Naive thymus-derived CD4-positive, alpha-beta T cell (primary cell): Measurements from ENCODE around the gene OR8B3. TPM values are rescaled to one million over a fixed set of nuclear protein-coding genes. Genes with fewer than 3 reads are reported as not detected.

Source experiments
- ATAC-seq: fragments of 150-1000 bp; cut with Tn5 transposase; 2 replicates; pipeline ENCODE4 v1.10.0; 2021; ENCODE audit warnings: mild to moderate bottlenecking, moderate library complexity
- CTCF ChIA-PET: fragments of 350-600 bp; sonication (Branson Sonifier 250); formaldehyde crosslinking; loops from one replicate; lab custom pipeline; 2021; ENCODE audit warnings: antibody characterized with exemption; lab: Charles Lee
- POLR2A ChIA-PET: fragments of 350-600 bp; sonication (Branson Sonifier 250); formaldehyde crosslinking; loops from one replicate; lab custom pipeline; 2021; ENCODE audit warnings: antibody characterized with exemption, inconsistent platforms; lab: Charles Lee
- DNase-seq, 9 donors: peaks; one replicate each; pipeline versions ENCODE4 v3.0.0 to v3.0.0-alpha.2; 2020 to 2022; ENCODE audit warnings: mixed read lengths in 1 of 9
- H3K27ac ChIP-seq: one replicate; pipeline ENCODE4 v1.7.0; 2013; ENCODE audit warnings: mild to moderate bottlenecking, low read depth, low read length, moderate library complexity
- H3K27me3 ChIP-seq, 2 donors: one replicate each; pipeline ENCODE4 v1.7.0; 2013; ENCODE audit warnings: low read length in 2 of 2, mild to moderate bottlenecking in 2 of 2, moderate library complexity in 2 of 2; ENCODE audit not compliant: control insufficient read depth in 2 of 2, insufficient read depth in 2 of 2
- H3K36me3 ChIP-seq, 3 experiments: 1 replicate in 2 of 3; 2 replicates in 1 of 3; pipeline ENCODE4 v1.7.0; 2013; ENCODE audit warnings: low read length in 3 of 3, mild to moderate bottlenecking in 3 of 3, moderate library complexity in 1 of 3; ENCODE audit not compliant: insufficient read depth in 3 of 3, control insufficient read depth in 2 of 3
- H3K4me1 ChIP-seq, 2 donors: one replicate each; pipeline ENCODE4 v1.7.0; 2013; ENCODE audit warnings: low read length in 2 of 2, mild to moderate bottlenecking in 2 of 2, moderate library complexity in 1 of 2; ENCODE audit not compliant: control insufficient read depth in 2 of 2, insufficient read depth in 2 of 2
- H3K4me3 ChIP-seq: 2 replicates; pipeline ENCODE4 v1.7.0; 2013; ENCODE audit warnings: mild to moderate bottlenecking, low read length
- H3K9me3 ChIP-seq, 3 experiments: 1 replicate in 2 of 3; 2 replicates in 1 of 3; pipeline ENCODE4 v1.7.0; 2013; ENCODE audit warnings: low read length in 3 of 3; ENCODE audit not compliant: control insufficient read depth in 2 of 3
- H3K27ac Mint-ChIP-seq, 9 donors: one replicate each; pipeline ENCODE4 v1.8.0; 2020 to 2022; ENCODE audit warnings: mixed read lengths in 9 of 9, mild to moderate bottlenecking in 8 of 9, moderate library complexity in 5 of 9, inconsistent platforms in 2 of 9
- H3K27me3 Mint-ChIP-seq, 5 donors: one replicate each; pipeline ENCODE4 v1.8.0; 2021 to 2022; ENCODE audit warnings: mixed read lengths in 5 of 5, mild to moderate bottlenecking in 1 of 5
- H3K36me3 Mint-ChIP-seq, 5 donors: one replicate each; pipeline ENCODE4 v1.8.0; 2020 to 2022; ENCODE audit warnings: mixed read lengths in 5 of 5, mild to moderate bottlenecking in 3 of 5, inconsistent platforms in 1 of 5
- H3K4me1 Mint-ChIP-seq, 7 donors: one replicate each; pipeline ENCODE4 v1.8.0; 2020 to 2022; ENCODE audit warnings: mixed read lengths in 7 of 7, mild to moderate bottlenecking in 3 of 7, inconsistent platforms in 1 of 7
- H3K4me3 Mint-ChIP-seq, 10 donors: one replicate each; pipeline ENCODE4 v1.8.0; 2020 to 2022; ENCODE audit warnings: mild to moderate bottlenecking in 10 of 10, mixed read lengths in 10 of 10, moderate library complexity in 6 of 10, inconsistent platforms in 2 of 10
- H3K9me3 Mint-ChIP-seq, 11 donors: one replicate each; pipeline ENCODE4 v1.8.0; 2020 to 2022; ENCODE audit warnings: mixed read lengths in 11 of 11, mild to moderate bottlenecking in 4 of 11, inconsistent platforms in 1 of 11, moderate library complexity in 1 of 11
- intact Hi-C, 2 donors: fragments of 100-400 bp; cut with micrococcal nuclease; formaldehyde crosslinking; loops; one replicate each; pipeline ENCODE4 v1.15.1; 2023
- polyA plus RNA-seq, 2 donors: library from polyadenylated mRNA; unstranded; fragments of 300-500 nt; fragmentation: Illumina TruSeq; gene quantifications; one replicate each; pipeline ENCODE4 v1.2.3, GENCODE V29; 2021
- total RNA-seq, 6 experiments: library from RNA in 5 of 6; stranded (reverse) in 5 of 6; gene quantifications; 1 replicate in 5 of 6; 2 replicates in 1 of 6; pipeline ENCODE4 v1.2.3 and lab custom pipeline; 2021 to 2026

Gene OR8B3, protein sequence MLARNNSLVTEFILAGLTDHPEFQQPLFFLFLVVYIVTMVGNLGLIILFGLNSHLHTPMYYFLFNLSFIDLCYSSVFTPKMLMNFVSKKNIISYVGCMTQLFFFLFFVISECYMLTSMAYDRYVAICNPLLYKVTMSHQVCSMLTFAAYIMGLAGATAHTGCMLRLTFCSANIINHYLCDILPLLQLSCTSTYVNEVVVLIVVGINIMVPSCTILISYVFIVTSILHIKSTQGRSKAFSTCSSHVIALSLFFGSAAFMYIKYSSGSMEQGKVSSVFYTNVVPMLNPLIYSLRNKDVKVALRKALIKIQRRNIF
- not detected for total RNA-seq
- not detected for polyA plus RNA-seq
- total RNA-seq (lab: John Stamatoyannopoulos, UW), result not detected

DNA sequence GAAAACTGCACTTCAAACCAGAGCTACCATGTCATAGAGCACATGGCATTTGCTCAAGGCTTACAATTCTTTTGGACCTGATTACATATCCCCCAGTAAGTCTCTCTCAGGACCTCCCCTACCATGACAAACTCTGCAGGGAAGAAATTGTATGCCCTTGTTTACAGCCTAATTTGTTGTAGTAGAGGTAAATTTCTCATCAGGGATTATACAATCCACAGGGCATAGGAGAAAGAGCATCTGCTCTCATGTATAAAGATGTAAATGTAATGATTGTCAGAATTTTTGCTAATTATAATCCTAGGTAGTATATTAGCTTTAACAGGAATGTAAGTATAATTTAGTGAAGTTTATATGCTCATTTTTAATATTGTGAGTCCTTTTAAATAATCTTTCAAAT is at the start of gene OR8B3:
Gene OR8B3, minus strand, starts transcription at position 101 of the 400 bp plus-strand sequence. CDS start 1,673 bp downstream, outside the sequence.
- Histone ChIP-seq H3K36me3 (no peaks in the 10 kb centered on the region), H3K4me1 (no peaks in the 10 kb centered on the region), H3K27me3 (no peaks in the 10 kb centered on the region), H3K27ac (no peak within 1 kb of the TSS), H3K9me3 (no peaks in the 10 kb centered on the region), H3K4me3 (no peak within 1 kb of the TSS)
- no peak for DNase-seq
- intact Hi-C loops, result no loop called here
- CTCF ChIA-PET, result no interaction called here
- Mint-ChIP-seq H3K9me3 (peaks cover 0 to 5% (median 0%) of the 10 kb centered on the region in 11 donors), H3K4me1 (peaks cover 0 to 2% (median 0%) of the 10 kb centered on the region in 7 donors), H3K27me3 (peaks cover 0 to 4% (median 0%) of the 10 kb centered on the region in 5 donors), H3K27ac (no peak within 1 kb of the TSS), H3K36me3 (no peaks in the 10 kb centered on the region), H3K4me3 (no peak within 1 kb of the TSS)
- POLR2A ChIA-PET, result no interaction called here
- ATAC-seq, result no peak

DNA sequence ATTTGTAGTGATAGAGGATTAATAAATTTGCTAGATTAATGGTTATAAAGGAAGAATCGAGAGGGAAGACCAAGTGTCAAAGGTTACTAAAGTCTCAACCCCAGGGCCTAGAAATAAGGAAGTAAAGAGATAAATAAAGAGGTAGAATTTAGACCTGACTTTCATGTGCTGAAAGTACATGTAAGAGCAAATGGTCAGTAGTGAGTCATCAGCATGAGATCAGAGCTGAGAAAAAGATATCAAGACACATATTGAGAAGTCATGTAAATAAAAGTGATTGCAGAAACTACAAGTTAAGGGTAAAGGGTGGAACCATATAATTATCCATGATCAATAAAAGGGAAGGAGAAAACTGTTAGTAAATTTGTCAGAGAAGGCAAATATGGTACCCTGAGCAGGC is 48.1 kb upstream of the OR8B3 start:
- CTCF ChIA-PET, result no interaction called here
- no peaks in the 10 kb centered on the region for H3K4me1 ChIP-seq
- H3K4me3 ChIP-seq, result no peak overlapping the region
- no peaks in the 10 kb centered on the region for H3K36me3 ChIP-seq
- H3K27ac ChIP-seq, result no peak overlapping the region
- DNase-seq (no peak), ATAC-seq (no peak)
- H3K27me3 ChIP-seq, result no peaks in the 10 kb centered on the region
- intact Hi-C loops, result no loop called here
- POLR2A ChIA-PET, result no interaction called here
- H3K9me3 ChIP-seq, result no peaks in the 10 kb centered on the region
- Mint-ChIP-seq H3K4me3 (no peak overlapping the region), H3K4me1 (no peaks in the 10 kb centered on the region), H3K27ac (no peak overlapping the region), H3K9me3 (peaks cover 0 to 24% (median 2%) of the 10 kb centered on the region in 11 donors), H3K36me3 (no peaks in the 10 kb centered on the region), H3K27me3 (peaks cover 2 to 28% (median 21%) of the 10 kb centered on the region in 5 donors)

DNA sequence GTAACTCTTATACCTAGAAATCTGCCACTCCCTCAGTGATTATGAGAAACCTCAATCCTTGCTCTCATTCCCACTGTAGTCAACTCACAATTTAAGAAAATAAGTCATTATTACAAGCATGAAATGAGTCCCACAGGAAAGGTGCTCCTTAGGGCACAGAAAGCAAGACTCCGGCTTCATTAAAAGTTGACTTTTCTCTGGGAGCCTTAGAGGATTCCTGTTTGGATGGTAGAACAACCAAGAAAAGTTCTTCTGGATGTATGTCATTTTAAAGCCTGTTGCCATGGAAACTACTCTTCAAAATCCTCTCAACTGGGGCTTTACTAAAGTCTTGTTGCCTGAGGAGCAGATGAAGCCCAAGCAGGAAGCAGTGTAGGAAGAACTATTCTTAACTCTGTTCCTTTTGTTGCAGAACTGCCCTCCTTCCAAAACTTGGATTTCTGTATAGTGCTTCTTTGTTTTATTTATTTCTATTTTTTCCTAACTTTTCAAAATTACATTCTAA is 46.9 kb upstream of the OR8B3 start, which contains the start of gene OR8B8:
Gene OR8B8, minus strand, starts transcription at position 51 of the 505 bp plus-strand sequence. CDS start 4,611 bp downstream, outside the sequence.
- Mint-ChIP-seq H3K27ac (no peak within 1 kb of the TSS), H3K4me1 (no peaks in the 10 kb centered on the region), H3K9me3 (peaks cover 0 to 14% (median 2%) of the 10 kb centered on the region in 11 donors), H3K4me3 (no peak within 1 kb of the TSS), H3K36me3 (no peaks in the 10 kb centered on the region), H3K27me3 (peaks cover 2 to 30% (median 24%) of the 10 kb centered on the region in 5 donors)
- Histone ChIP-seq H3K27ac (no peak within 1 kb of the TSS), H3K27me3 (no peaks in the 10 kb centered on the region), H3K9me3 (no peaks in the 10 kb centered on the region), H3K4me3 (no peak within 1 kb of the TSS), H3K4me1 (no peaks in the 10 kb centered on the region), H3K36me3 (no peaks in the 10 kb centered on the region)
- intact Hi-C loops, result no loop called here
- DNase-seq (no peak), ATAC-seq (no peak)
- ChIA-PET POLR2A (no interaction called here), CTCF (no interaction called here)

DNA sequence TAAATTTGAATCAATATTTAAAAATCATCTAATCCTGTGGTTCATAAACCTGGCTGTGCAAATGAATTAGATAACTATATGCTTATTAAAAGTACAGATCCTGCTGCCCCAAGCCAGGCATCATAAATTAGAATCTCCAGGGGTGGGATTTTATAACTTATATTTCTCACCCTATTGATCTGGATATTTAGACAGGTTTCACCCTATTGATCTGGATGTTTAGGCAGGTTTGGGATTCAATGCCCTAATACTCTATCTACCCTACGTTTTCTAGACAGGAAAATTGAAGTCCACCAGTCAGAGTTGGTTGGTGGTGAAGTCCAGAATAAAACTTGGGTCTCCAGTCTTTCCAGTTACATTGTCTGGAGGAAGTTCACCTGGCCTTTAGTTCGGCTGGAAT is 44.0 kb upstream of the OR8B3 start:
- CTCF ChIA-PET, result no interaction called here
- Histone ChIP-seq H3K27ac (no peak overlapping the region), H3K36me3 (no peaks in the 10 kb centered on the region), H3K4me3 (no peak overlapping the region), H3K4me1 (no peaks in the 10 kb centered on the region), H3K9me3 (no peaks in the 10 kb centered on the region), H3K27me3 (no peaks in the 10 kb centered on the region)
- peaks cover 0 to 8% (median 2%) of the 10 kb centered on the region in 11 donors for H3K9me3 Mint-ChIP-seq
- DNase-seq (no peak), ATAC-seq (no peak)
- H3K27ac Mint-ChIP-seq, result no peak overlapping the region
- H3K4me1 Mint-ChIP-seq, result no peaks in the 10 kb centered on the region
- no peaks in the 10 kb centered on the region for H3K36me3 Mint-ChIP-seq
- intact Hi-C loops, result no loop called here
- POLR2A ChIA-PET, result no interaction called here
- peaks cover 0 to 37% (median 32%) of the 10 kb centered on the region in 5 donors for H3K27me3 Mint-ChIP-seq
- no peak overlapping the region for H3K4me3 Mint-ChIP-seq

DNA sequence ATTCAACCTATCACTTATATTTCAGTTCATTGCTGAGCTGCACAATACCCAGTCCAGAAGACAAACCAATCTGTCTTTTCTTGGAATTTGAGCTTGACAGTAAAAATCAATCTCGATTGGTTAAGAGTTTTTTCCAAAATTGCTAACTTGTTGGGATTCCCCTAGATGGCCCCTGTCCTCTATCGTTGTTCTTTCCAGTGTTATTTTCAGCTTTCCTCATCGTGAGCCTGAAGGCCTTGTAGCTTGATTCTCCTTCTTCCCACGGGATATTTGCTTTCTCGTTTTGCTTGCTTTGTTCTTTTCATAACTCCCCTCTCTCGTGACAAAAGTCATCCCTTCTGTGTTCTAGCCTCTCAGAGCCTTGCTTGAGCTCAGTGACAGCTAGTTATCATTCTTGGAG is 43.6 kb upstream of the OR8B3 start:
- H3K27ac ChIP-seq, result no peak overlapping the region
- ChIA-PET CTCF (no interaction called here), POLR2A (no interaction called here)
- H3K27ac Mint-ChIP-seq, result no peak overlapping the region
- H3K4me1 ChIP-seq, result no peaks in the 10 kb centered on the region
- no peak for ATAC-seq
- peaks cover 0 to 37% (median 32%) of the 10 kb centered on the region in 5 donors for H3K27me3 Mint-ChIP-seq
- H3K36me3 Mint-ChIP-seq, result no peaks in the 10 kb centered on the region
- no peaks in the 10 kb centered on the region for H3K36me3 ChIP-seq
- intact Hi-C loops, result no loop called here
- no peak overlapping the region for H3K4me3 Mint-ChIP-seq
- H3K9me3 Mint-ChIP-seq, result peaks cover 0 to 9% (median 2%) of the 10 kb centered on the region in 11 donors
- no peak for DNase-seq
- no peaks in the 10 kb centered on the region for H3K27me3 ChIP-seq
- H3K4me1 Mint-ChIP-seq, result no peaks in the 10 kb centered on the region
- no peak overlapping the region for H3K4me3 ChIP-seq
- no peaks in the 10 kb centered on the region for H3K9me3 ChIP-seq

DNA sequence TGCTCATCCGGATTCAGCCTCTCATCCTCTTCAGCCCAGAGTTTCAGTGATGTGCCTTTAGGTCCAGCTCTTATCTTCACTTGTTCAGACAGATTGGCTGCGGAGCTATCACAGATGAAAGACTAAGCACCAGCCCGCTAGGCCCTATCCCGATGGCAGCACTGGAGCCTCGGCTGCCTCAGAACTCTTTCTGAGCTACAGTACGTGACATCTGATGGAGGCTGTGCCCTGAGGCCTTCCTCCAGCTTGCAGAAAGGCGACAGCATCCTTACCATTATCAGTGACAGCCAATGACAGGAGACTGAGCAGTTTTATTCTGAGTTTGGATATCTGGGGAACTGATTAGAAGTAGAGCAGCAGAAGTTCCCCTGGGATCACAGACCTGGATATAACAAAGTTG is 42.7 kb upstream of the OR8B3 start:
- Histone ChIP-seq H3K4me1 (no peaks in the 10 kb centered on the region), H3K4me3 (no peak overlapping the region), H3K27me3 (no peaks in the 10 kb centered on the region), H3K27ac (no peak overlapping the region), H3K36me3 (no peaks in the 10 kb centered on the region), H3K9me3 (no peaks in the 10 kb centered on the region)
- ChIA-PET CTCF (no interaction called here), POLR2A (no interaction called here)
- ATAC-seq, result no peak
- H3K27me3 Mint-ChIP-seq, result peaks cover 0 to 37% (median 27%) of the 10 kb centered on the region in 5 donors
- H3K36me3 Mint-ChIP-seq, result no peaks in the 10 kb centered on the region
- intact Hi-C loops, result no loop called here
- H3K4me1 Mint-ChIP-seq, result no peaks in the 10 kb centered on the region
- H3K9me3 Mint-ChIP-seq, result peaks cover 0 to 17% (median 3%) of the 10 kb centered on the region in 11 donors
- no peak overlapping the region for H3K4me3 Mint-ChIP-seq
- no peak overlapping the region for H3K27ac Mint-ChIP-seq
- DNase-seq, result no peak

DNA sequence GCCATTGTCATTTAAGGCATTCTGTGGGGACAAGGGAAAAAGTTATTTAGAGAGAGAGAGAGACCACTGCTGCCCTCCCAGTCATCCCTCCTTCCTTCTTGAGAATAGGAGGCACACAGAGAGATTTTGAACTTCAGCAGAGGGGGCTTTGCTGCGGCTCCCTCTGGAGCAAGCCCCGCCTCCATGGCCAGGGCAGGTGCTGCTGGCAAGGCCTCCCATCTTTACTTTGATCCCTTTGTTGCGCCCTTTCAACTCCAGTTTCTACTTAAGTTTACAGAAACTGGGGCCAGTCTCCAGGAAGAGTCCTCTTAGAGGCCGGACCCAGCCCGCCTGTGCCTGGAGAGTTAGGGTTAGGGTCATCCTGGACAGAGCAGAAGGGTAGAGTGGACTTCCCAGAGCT is 42.3 kb upstream of the OR8B3 start:
- CTCF ChIA-PET, result no interaction called here
- Mint-ChIP-seq H3K27ac (no peak overlapping the region), H3K36me3 (no peaks in the 10 kb centered on the region), H3K9me3 (peaks cover 0 to 17% (median 3%) of the 10 kb centered on the region in 11 donors), H3K27me3 (peaks cover 2 to 37% (median 29%) of the 10 kb centered on the region in 5 donors), H3K4me1 (no peaks in the 10 kb centered on the region), H3K4me3 (no peak overlapping the region)
- no peak overlapping the region for H3K27ac ChIP-seq
- no peaks in the 10 kb centered on the region for H3K4me1 ChIP-seq
- intact Hi-C loops, result no loop called here
- DNase-seq (no peak), ATAC-seq (no peak)
- H3K27me3 ChIP-seq, result no peaks in the 10 kb centered on the region
- H3K4me3 ChIP-seq, result no peak overlapping the region
- POLR2A ChIA-PET, result no interaction called here
- H3K9me3 ChIP-seq, result no peaks in the 10 kb centered on the region
- no peaks in the 10 kb centered on the region for H3K36me3 ChIP-seq
